Retina (tissue), 1 donor: ENCODE results near the gene NLGN2.

Experiments
- DNase-seq: peaks from one replicate; pipeline ENCODE4 v3.0.0-alpha.2; 2016

Gene NLGN2

DNA sequence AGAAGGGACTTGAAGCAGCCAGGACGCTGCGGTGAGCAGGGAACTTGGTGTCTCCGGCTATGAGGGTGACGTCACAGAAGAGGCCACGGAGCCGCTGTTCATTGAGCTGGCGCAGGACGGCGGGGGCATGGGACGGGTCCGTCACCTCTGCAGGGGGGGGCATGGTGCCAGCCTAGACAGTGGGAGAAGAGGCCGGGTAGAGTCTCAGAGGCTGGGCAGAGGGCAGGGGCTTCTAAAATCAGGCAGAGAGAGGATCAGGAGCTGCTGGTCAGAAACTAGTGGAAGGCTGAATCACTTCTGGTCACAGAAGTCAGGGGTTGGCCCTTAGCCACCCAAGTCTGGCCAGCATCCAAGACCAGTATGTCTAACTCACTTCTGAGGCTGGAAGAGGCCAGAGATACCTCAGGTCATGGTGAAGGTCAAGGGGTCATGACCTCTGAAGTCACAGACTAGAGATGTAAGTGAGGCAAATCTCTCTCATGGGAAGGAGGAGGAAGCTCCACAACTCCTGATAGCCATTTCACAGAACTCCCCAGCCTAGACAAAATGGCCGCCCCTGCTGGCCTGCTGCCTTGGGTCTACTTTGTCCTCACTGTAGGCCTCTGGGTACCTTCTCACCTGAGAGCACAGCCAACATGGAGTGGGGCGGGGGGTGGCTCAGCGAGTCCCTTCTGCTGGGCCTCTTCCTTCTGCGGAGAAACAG lies 59.1 kb downstream of the NLGN2 start:
- no peak for DNase-seq

GRCh38 chr17:7467498-7467897 lies 59.9 kb downstream of the NLGN2 start:
- DNase-seq: no peak

DNA sequence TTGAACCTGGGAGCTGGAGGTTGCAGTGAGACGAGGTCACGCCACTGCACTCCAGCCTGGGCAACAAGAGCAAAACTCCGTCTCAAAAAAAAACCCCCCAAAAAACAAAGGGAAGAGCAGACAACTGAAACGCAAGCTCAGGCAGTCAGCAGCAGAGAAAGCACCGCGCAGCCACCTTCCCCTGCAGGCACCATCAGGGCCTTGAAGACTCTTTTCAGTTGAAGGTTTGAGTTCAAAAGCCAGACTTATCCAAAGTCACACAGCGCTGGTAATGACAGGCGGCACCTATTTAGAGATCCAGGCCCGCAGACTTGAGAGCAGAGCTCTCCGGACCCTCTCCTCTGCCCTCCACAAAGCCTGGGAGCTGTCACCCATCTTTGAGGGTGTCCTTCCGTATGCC lies 60.6 kb downstream of the NLGN2 start:
- DNase-seq: no peak

DNA sequence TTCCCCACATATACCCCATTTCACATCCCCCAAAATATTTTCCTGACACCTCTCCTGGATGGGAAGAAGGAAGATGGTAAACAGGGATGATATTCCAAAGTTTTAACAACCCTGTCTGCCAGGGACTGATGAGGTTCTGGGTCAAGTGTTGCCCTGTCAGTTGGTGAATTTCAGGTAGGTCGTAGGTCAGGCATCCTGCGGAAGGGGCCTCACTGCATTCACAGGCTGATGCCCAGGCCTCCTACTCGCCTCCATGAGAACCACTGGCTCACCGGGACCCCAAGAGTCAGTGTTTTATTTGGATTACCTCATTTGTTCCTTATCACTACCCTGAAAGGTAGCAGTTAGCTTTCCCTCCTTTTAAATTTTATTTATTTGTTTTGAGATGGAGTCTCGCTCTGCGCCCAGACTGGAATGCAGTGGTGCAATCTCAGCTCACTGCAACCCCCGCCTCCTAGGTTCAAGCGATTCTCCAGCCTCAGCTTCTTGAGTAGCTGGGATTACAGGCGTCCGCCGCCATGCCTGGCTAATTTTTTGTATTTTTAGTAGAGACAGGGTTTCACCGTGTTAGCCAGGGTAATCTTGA lies 61.3 kb downstream of the NLGN2 start:
- DNase-seq: no peak
